HG03432 (cell line): ENCODE results near the gene CYBA.

Experiments used
- ATAC-seq: cut with Tn5 transposase; IDR thresholded peaks from one replicate; pipeline ENCODE4 v1.9.1; 2021; ENCODE audit warnings: mild to moderate bottlenecking, moderate library complexity; ENCODE audit not compliant: unreplicated experiment

The CYBA gene

DNA sequence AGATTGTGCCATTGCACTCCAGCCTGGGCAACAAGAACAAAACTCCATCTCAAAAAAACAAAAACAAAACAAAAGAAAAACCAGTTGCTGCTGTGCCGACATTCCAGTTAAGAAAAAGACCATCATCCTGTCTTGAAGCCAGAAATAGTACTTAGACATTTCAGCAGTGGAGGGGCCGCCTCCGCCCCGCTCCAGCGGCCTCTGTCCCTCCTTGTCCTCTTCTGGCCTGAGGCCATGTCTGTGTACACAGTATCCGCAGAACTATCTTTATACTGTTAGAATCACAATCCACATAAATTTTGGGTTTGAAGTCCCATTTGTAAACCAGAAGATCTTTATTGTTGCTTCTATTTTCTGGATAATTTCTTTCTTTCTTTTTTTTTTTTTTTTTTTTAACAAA lies 55.8 kb downstream of the CYBA start:
- ATAC-seq, result no peak

DNA sequence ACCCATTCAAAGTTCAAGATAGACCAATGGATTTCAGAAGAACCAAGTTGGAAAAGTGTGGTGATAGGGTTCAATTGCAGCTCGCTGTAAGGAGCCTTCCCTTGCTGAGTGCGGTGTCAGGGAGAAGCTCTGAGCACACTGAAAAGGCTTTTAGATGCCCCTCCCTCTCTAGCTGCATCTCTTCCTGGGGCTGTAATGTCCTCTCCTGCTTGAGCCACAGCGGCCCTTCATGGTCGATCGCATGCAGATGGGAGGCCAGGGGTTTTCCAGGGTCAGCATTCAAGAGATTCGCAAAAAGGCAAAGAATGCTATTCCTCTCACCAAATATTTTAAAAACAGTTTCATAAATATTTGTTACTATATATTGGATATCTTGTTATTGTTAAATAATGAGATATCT lies 56.9 kb downstream of the CYBA start:
- ATAC-seq, result no peak

DNA sequence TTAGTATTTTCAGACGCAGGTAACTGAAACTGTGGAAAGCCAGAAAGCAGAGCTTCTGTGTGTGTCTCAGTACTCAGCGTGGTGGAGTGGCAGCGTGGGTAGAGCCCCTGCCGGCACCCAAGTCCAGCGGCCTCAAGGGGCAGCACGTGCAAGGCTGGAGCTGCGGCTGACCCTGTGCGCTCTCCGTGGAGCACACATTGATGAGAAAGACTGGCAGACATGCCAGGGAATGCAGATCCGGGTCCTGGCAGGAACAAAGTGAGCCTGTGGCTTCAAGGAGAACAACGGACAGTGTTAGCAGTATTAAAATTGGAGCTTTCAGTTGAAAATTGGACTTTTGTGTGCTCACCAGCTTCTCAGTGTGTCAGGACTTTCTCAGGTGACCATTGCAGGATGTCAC lies 57.4 kb downstream of the CYBA start:
- no peak for ATAC-seq
